Motor neuron (in vitro differentiated cells): ENCODE measurements around the gene TSC22D4. TPM values are rescaled to one million over a fixed set of nuclear protein-coding genes. Genes with fewer than 3 reads are reported as not detected.
A peak's percentile ranks its signal among the peaks of the same experiment; 100 is the strongest.
"Not testable (repeated sequence)": the region's sequence is repeated elsewhere in the genome, so short reads cannot be mapped to it uniquely, and the experiment has no call there.

ENCODE experiments used
- ATAC-seq, 8 experiments: fragments of 200-7000 bp; cut with Tn5 transposase; replicated peaks in 6 of 8; 2 replicates each; pipeline ENCODE4 v1.8.0; 2021; ENCODE audit warnings: mild to moderate bottlenecking in 8 of 8, moderate library complexity in 8 of 8
- H3K27ac ChIP-seq, 2 donors: fragments of 250-450 bp; sonication (Bioruptor Pico); 2 replicates each; pipeline ENCODE4 v1.9.0; 2021; ENCODE audit warnings: antibody characterized with exemption in 2 of 2, mild to moderate bottlenecking in 2 of 2, moderate library complexity in 1 of 2
- H3K4me1 ChIP-seq, 2 donors: fragments of 250-450 bp; sonication (Bioruptor Pico); replicated peaks in 1 of 2; 2 replicates each; pipeline ENCODE4 v1.6.1; 2021; ENCODE audit warnings: antibody characterized with exemption in 2 of 2, mild to moderate bottlenecking in 2 of 2, moderate library complexity in 1 of 2
- H3K4me3 ChIP-seq, 5 donors: fragments of 250-450 bp; sonication (Bioruptor Pico); 2 replicates each; pipeline ENCODE4 v1.9.0; 2021; ENCODE audit warnings: antibody characterized with exemption in 5 of 5, mild to moderate bottlenecking in 5 of 5, moderate library complexity in 4 of 5
- WGBS, 10 experiments: fragments of 450-650 bp; shearing (Covaris generic); methylation state at CpG; one replicate each; pipeline ENCODE4 v1.0.0; 2022; 5-methylcytosine and 5-hydroxymethylcytosine counted together
- in situ Hi-C, 9 experiments: fragments of 400-800 bp; cut with MboI; loops; one replicate each; pipeline ENCODE4 v1.15.0; 2021; ENCODE audit warnings: low sequenced_read_pairs in 9 of 9, low pct_unique_long_range_greater_than_20kb in 2 of 9; ENCODE audit not compliant: unreplicated experiment in 9 of 9
- total RNA-seq, 8 experiments: library from RNA; unstranded; fragments of 300-600 nt; gene quantifications; 2 replicates each; pipeline versions ENCODE4 v1.2.3 to v1.2.4, GENCODE V29; 2022

Gene TSC22D4
- total RNA-seq, 8 experiments from 2014 or later, result 9.9 to 44.4 (median 22.0) TPM

GRCh38 chr7:100465702-100466311 is 13.2 kb downstream of the TSC22D4 start:
- in situ Hi-C loops, result loop anchor here in 5 of 9 experiments (25.0 kb wide), 2 partner anchors 96 to 396 kb away; partner anchors contain the start of genes SLC12A9 (in 5 of the 5), TRIP6 (in 5 of the 5) and SAP25 (in 4 of the 5)
- Histone ChIP-seq H3K4me1 (peaks cover 3 to 15% of the 10 kb centered on the region in 2 donors), H3K4me3 (no peak overlapping the region), H3K27ac (no peak overlapping the region)
- ATAC-seq, result peak; percentile 64 to 92 (median 74)
- 17 to 100% (median 68%) methylated on average over 1 to 6 of the region's 17 CpGs; no CpG with 5 or more reads in 4 of the 10 experiments for WGBS, 10 experiments

DNA sequence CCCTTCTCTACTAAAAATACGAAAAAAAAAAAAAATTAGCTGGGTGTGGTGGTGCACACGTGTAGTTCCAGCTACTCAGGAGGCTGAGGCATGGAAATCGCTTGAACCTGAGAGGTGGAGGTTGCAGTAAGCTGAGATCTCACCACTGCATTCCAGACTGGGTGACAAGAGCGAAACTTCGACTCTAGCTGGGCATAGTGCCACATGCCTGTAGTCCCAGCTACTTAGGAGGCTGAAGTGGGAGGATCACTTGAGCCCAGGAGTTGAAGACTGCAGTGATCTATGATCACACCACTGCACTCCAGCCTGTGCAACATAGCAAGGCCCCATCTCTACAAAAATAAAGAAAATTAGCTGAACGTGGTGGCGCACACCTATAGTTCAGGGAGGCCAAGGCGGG is 13.7 kb downstream of the TSC22D4 start:
- Histone ChIP-seq H3K4me3 (no peak overlapping the region), H3K27ac (no peak overlapping the region), H3K4me1 (peaks cover 3 to 15% of the 10 kb centered on the region in 2 donors)
- 40 to 100% (median 83%) methylated on average over 1 to 6 of the region's 8 CpGs; no CpG with 5 or more reads in 2 of the 10 experiments for WGBS, 10 experiments
- in situ Hi-C loops, result loop anchor here in 5 of 9 experiments (25.0 kb wide), 2 partner anchors 97 to 397 kb away; partner anchors contain the start of genes SLC12A9 (in 5 of the 5), TRIP6 (in 5 of the 5) and SAP25 (in 4 of the 5)
- ATAC-seq, result no peak

DNA sequence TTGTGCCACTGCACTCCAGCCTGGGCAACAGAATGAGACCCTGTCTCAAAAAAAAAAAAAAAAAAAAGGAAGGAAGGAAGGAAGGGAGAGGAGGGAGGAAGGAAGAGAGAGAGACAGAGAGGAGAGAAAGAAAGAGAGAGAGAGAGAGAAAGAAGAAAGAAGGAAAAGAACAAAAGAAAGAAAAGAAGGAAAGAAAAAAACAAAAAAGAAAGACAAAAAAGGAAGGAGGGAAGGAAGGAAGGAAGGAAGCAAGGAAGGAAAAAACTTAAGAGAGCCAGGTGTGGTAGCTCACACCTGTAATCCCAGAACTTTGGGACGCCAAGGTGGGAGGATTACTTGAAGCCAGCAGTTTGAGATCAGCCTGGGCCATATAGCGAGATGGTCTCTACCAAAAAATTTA is 14.2 kb downstream of the TSC22D4 start:
- in situ Hi-C loops, result loop anchor here in 5 of 9 experiments (25.0 kb wide), 2 partner anchors 98 to 398 kb away; partner anchors contain the start of genes SLC12A9 (in 5 of the 5), TRIP6 (in 5 of the 5) and SAP25 (in 4 of the 5)
- no peak for ATAC-seq
- Histone ChIP-seq H3K4me1 (peaks cover 3 to 14% of the 10 kb centered on the region in 2 donors), H3K27ac (no peak overlapping the region), H3K4me3 (no peak overlapping the region)
- WGBS, 10 experiments, result 62 to 100% (median 94%) methylated on average over 2 of the region's 2 CpGs; no CpG with 5 or more reads in 1 of the 10 experiments

GRCh38 chr7:100464210-100464660 is 14.8 kb downstream of the TSC22D4 start, which contains the start of gene SPACDR:
SPACDR (minus strand) TSS chr7:100464260; CDS start chr7:100464025, 235 bp downstream.
- WGBS, 10 experiments, result 0 to 100% (median 73%) methylated on average over 1 to 4 of the region's 7 CpGs; no CpG with 5 or more reads in 5 of the 10 experiments
- H3K4me1 ChIP-seq, result peaks cover 0 to 9% of the 10 kb centered on the region in 2 donors
- H3K27ac ChIP-seq, result no peak within 1 kb of the TSS
- no peak for ATAC-seq
- no peak within 1 kb of the TSS for H3K4me3 ChIP-seq
- in situ Hi-C loops, result loop anchor here in 5 of 9 experiments (25.0 kb wide), 2 partner anchors 98 to 398 kb away; partner anchors contain the start of genes SLC12A9 (in 5 of the 5), TRIP6 (in 5 of the 5) and SAP25 (in 4 of the 5)

DNA sequence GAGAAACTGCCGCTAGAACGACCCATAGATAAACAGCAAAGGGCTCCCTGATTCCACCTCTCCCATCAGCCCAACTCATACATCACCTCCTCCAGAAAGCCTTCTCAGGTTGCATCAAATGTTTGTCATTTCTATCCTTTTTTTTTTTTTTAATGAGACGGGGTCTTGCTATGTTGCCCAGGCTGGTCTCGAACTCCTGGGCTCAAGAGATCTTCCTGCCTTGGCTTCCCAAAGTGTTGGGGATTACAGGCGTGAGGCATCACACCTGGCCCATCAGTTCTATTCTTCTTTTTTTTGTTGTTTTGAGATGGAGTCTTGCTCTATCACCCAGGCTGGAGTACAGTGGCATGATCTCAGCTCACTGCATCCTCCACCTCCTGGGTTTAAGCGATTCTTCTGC is 22.0 kb downstream of the TSC22D4 start:
- no peak for ATAC-seq
- no peak overlapping the region for H3K4me3 ChIP-seq
- in situ Hi-C loops, result loop anchor here in 5 of 9 experiments (25.0 kb wide), 2 partner anchors 105 to 405 kb away; partner anchors contain the start of genes SLC12A9 (in 5 of the 5), TRIP6 (in 5 of the 5) and SAP25 (in 4 of the 5)
- H3K4me1 ChIP-seq, result no peaks in the 10 kb centered on the region
- 78 to 100% (median 85%) methylated on average over 1 to 5 of the region's 6 CpGs; no CpG with 5 or more reads in 2 of the 10 experiments for WGBS, 10 experiments
- H3K27ac ChIP-seq, result no peak overlapping the region

DNA sequence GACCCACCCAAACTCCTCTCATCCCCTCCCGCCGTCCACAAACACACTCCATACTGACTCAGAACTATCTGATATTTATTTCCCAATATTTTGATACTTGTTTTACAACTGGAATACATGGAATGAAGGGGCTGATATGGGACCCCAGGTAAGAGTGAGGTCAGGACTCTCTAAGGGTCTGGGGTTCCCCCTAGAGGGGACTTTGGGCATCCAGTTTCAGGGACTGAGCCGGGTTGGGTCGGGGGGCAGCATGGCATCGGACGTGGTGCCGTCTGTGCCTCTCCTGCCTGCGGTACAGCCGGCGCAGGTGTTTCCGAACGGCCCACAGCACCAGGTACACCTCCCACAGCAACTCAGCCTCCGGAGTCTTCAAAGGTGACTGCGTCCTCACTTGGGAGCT is 22.5 kb downstream of the TSC22D4 start:
- Histone ChIP-seq H3K4me1 (no peaks in the 10 kb centered on the region), H3K27ac (no peak overlapping the region), H3K4me3 (no peak overlapping the region)
- in situ Hi-C loops, result loop anchor here in 5 of 9 experiments (25.0 kb wide), 2 partner anchors 106 to 406 kb away; partner anchors contain the start of genes SLC12A9 (in 5 of the 5), TRIP6 (in 5 of the 5) and SAP25 (in 4 of the 5)
- ATAC-seq, result no peak
- whole genome bisulfite sequencing, 10 experiments, result 60 to 80% methylated on average over 1 to 3 of the region's 14 CpGs; no CpG with 5 or more reads in 8 of the 10 experiments

GRCh38 chr7:100455206-100455605 is 23.8 kb downstream of the TSC22D4 start:
- in situ Hi-C loops, result loop anchor here in 5 of 9 experiments (25.0 kb wide), 2 partner anchors 107 to 407 kb away; partner anchors contain the start of genes SLC12A9 (in 5 of the 5), TRIP6 (in 5 of the 5) and SAP25 (in 4 of the 5)
- WGBS, 10 experiments, result 0 to 88% (median 72%) methylated on average over 1 to 2 of the region's 3 CpGs; no CpG with 5 or more reads in 1 of the 10 experiments
- no peak overlapping the region for H3K27ac ChIP-seq
- peaks cover 0 to 1% of the 10 kb centered on the region in 2 donors for H3K4me1 ChIP-seq
- ATAC-seq, result no peak
- no peak overlapping the region for H3K4me3 ChIP-seq

DNA sequence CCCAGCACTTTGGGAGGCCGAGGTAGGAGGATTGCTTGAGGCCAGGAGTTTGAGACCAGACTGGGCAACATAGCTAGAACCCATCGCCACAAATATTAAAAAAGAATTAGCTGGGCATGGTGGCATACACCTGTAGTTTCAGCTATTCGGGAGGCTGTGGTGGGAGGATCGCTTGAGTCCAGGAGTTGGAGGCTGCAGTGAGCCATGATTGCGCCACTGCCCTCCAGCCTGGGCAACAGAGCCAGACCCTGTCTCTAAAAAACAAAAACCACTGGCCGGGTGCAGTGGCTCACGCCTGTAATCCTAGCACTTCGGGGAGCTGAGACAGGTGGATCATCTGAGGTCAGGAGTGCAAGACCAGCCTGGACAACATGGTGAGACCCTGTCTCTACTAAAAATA is 25.2 kb downstream of the TSC22D4 start:
- H3K4me1 ChIP-seq, H3K4me3 ChIP-seq, ATAC-seq, H3K27ac ChIP-seq: not testable (repeated sequence)
- in situ Hi-C loops, result loop anchor here in 5 of 9 experiments (25.0 kb wide), 2 partner anchors 108 to 408 kb away; partner anchors contain the start of genes SLC12A9 (in 5 of the 5), TRIP6 (in 5 of the 5) and SAP25 (in 4 of the 5)
- WGBS, 10 experiments, result 47 to 100% (median 88%) methylated on average over 1 to 8 of the region's 8 CpGs; no CpG with 5 or more reads in 3 of the 10 experiments

DNA sequence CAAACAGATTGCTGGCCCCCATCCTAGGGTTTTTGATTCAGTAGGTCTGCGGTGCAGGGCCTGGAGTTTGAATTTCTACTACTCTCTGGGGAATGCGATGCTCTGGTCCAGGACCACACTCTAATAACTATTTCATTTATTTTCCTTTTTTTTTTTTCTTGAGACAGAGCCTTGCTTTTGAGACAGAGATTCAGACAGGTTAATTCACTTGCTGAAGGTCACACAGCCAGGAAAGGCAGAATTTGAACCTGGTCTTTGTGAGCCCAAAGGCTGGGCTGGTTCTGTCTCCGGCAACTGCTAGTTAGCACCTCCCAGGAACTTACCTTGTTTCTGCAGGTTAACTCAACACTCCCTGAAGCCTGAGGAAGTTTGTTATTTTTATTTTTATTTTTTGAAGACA is 26.5 kb downstream of the TSC22D4 start:
- no peak overlapping the region for H3K27ac ChIP-seq
- 0 to 100% (median 90%) methylated on average over 1 to 3 of the region's 3 CpGs; no CpG with 5 or more reads in 2 of the 10 experiments for WGBS, 10 experiments
- H3K4me1 ChIP-seq, result peaks cover 0 to 3% of the 10 kb centered on the region in 2 donors
- in situ Hi-C loops, result loop anchor here in 5 of 9 experiments (25.0 kb wide), 2 partner anchors 110 to 410 kb away; partner anchors contain the start of genes SLC12A9 (in 5 of the 5), TRIP6 (in 5 of the 5) and SAP25 (in 4 of the 5)
- no peak overlapping the region for H3K4me3 ChIP-seq
- ATAC-seq, result no peak

DNA sequence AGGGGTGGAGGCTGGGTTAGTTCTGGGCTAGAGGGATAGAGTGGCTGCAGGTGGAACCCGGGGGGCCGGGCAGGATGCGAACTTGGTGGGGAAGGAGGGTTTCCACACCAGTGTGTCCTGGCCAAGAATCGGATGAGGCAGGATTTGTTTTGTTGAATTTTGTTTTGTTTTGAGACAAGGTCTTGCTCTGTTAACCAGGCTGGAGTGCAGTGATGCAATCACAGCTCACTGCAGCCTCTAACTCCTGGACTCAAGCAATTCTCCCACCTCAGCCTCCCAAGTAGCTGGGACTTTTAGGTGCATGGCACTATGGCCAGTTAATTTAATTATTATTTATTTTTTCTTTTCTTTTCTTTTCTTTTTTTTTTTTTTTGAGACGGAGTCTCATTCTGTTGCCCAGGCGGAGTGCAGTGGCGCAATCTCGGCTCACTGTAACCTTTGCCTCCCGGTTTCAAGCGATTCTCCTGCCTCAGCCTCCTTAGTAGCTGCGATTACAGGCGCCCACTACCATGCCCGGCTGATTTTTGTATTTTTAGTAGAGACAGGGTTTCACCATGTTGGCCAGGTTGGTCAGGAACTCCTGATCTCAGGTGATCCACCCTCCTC is 29.7 kb downstream of the TSC22D4 start:
- in situ Hi-C loops, result no loop called here
- no peak overlapping the region for H3K27ac ChIP-seq

GRCh38 chr7:100447363-100447762 is 31.7 kb downstream of the TSC22D4 start:
- H3K27ac ChIP-seq, ATAC-seq, in situ Hi-C loops, H3K4me3 ChIP-seq: not testable (repeated sequence)
- 95 to 100% (median 100%) methylated on average over 1 to 8 of the region's 8 CpGs; no CpG with 5 or more reads in 5 of the 10 experiments for WGBS, 10 experiments
- H3K4me1 ChIP-seq, result peaks cover 5 to 20% of the 10 kb centered on the region in 2 donors

More for the DNA sequence above, 29.7 kb downstream of the TSC22D4 start:
- WGBS, 10 experiments, result 0 to 97% (median 90%) methylated on average over 1 to 10 of the region's 13 CpGs; no CpG with 5 or more reads in 2 of the 10 experiments
- Histone ChIP-seq H3K4me1 (peaks cover 4 to 17% of the 10 kb centered on the region in 2 donors), H3K4me3 (no peak overlapping the region)
- ATAC-seq, result no peak

DNA sequence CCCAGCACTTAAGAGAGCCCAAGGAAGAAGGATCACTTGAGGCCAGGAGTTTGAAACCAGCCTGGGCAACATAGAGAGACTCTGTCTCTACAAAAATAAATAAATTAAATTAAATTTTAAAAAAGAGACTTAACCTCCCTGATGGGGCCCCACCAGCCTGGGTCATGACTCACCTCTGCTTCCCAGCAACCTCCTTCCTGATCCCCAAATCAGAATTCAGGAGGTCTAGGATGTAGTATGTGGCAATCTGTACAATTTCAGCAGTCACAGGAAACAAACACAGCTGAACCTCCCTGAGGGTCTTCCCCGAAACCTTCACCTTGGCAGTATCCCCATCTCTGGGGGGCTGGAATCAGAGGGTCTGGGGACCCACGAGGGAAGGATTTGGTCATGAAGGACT is 33.0 kb downstream of the TSC22D4 start:
- peak in 1 of 8 experiments; percentile 30 for ATAC-seq
- in situ Hi-C loops, result no loop called here
- H3K4me1 ChIP-seq, result peaks cover 5 to 20% of the 10 kb centered on the region in 2 donors
- H3K27ac ChIP-seq, result no peak overlapping the region
- WGBS, 10 experiments, result 13 to 100% (median 65%) methylated on average over 1 to 2 of the region's 2 CpGs; no CpG with 5 or more reads in 4 of the 10 experiments
- no peak overlapping the region for H3K4me3 ChIP-seq
